OCI-LY3 (cell line): ENCODE data around the gene PDE4D.

Source experiments
- H2AFZ ChIP-seq: fragments of 200-600, 300-600 bp; shearing (Covaris generic); 2 replicates; pipeline ENCODE4 v1.6.0; 2014; ENCODE audit warnings: antibody characterized with exemption, low read depth, low read length
- H3K27ac ChIP-seq: fragments of 200-600, 300-600 bp; sonication (generic); 2 replicates; pipeline ENCODE4 v1.5.1; 2014; ENCODE audit warnings: mild to moderate bottlenecking, low read length, moderate library complexity, mixed read lengths
- H3K27me3 ChIP-seq: fragments of 200-600, 300-600 bp; sonication (generic); 2 replicates; pipeline ENCODE4 v1.6.1; 2014; ENCODE audit warnings: low read depth, low read length, mixed read lengths
- H3K36me3 ChIP-seq: fragments of 200-600, 300-600 bp; sonication (generic); replicated peaks from 2 replicates; pipeline ENCODE3; 2014; ENCODE audit warnings: low read depth, low read length, mixed read lengths
- H3K4me1 ChIP-seq: fragments of 300-600, 200-600 bp; sonication (generic); 2 replicates; pipeline ENCODE4 v1.6.1; 2014; ENCODE audit warnings: low read length, mixed read lengths
- H3K4me2 ChIP-seq: fragments of 200-600, 300-600 bp; sonication (generic); 2 replicates; pipeline ENCODE4 v1.6.1; 2014; ENCODE audit warnings: low read length, mixed read lengths
- H3K4me3 ChIP-seq: fragments of 300-600, 200-600 bp; sonication (generic); 2 replicates; pipeline ENCODE4 v1.5.1; 2014; ENCODE audit warnings: antibody characterized with exemption, mild to moderate bottlenecking, low read length, moderate library complexity
- H3K79me2 ChIP-seq: fragments of 300-600, 200-600 bp; shearing (Covaris generic); 2 replicates; pipeline ENCODE4 v1.6.1; 2014; ENCODE audit warnings: mild to moderate bottlenecking, low read length, mixed read lengths
- H3K9ac ChIP-seq: fragments of 300-600, 200-600 bp; shearing (Covaris generic); 2 replicates; pipeline ENCODE4 v1.6.0; 2014; ENCODE audit warnings: mild to moderate bottlenecking, low read length, moderate library complexity
- H3K9me3 ChIP-seq: fragments of 200-600, 300-600 bp; shearing (Covaris generic); 2 replicates; pipeline ENCODE4 v1.6.1; 2014; ENCODE audit warnings: low read length, mixed read lengths; ENCODE audit not compliant: insufficient read depth
- H4K20me1 ChIP-seq: fragments of 200-600, 300-600 bp; sonication (generic); 2 replicates; pipeline ENCODE4 v1.6.1; 2016; ENCODE audit warnings: low read length, mixed read lengths; ENCODE audit not compliant: insufficient read depth
- CTCF ChIP-seq: fragments of 200-600, 300-600 bp; sonication (generic); IDR thresholded peaks from 2 replicates; pipeline ENCODE4 v1.5.1; 2014; ENCODE audit warnings: antibody characterized with exemption, low read length, low read depth
- EZH2phosphoT487 ChIP-seq: fragments of 200-600 bp; shearing (Covaris generic); IDR thresholded peaks from 2 replicates; pipeline ENCODE4 v1.6.1; 2018; ENCODE audit warnings: antibody characterized with exemption, mixed run types, low read depth

PDE4D gene

GRCh38 chr5:59819806-59820205 is 73.7 kb downstream of the PDE4D start:
- Histone ChIP-seq H3K36me3 (no peaks in the 10 kb centered on the region), H3K27ac (no peak overlapping the region), H3K79me2 (no peaks in the 10 kb centered on the region), H2AFZ (no peak overlapping the region), H3K9ac (no peak overlapping the region), H3K27me3 (no peaks in the 10 kb centered on the region), H3K4me2 (no peak overlapping the region), H3K9me3 (no peaks in the 10 kb centered on the region), H3K4me3 (no peak overlapping the region), H3K4me1 (no peaks in the 10 kb centered on the region), H4K20me1 (no peaks in the 10 kb centered on the region)
- TF ChIP-seq CTCF (no peak), EZH2phosphoT487 (no peak)

GRCh38 chr5:59817536-59817935 is 76.0 kb downstream of the PDE4D start:
- no peak for TF ChIP-seq EZH2phosphoT487
- no peak for TF ChIP-seq CTCF
- H3K4me3 ChIP-seq: no peak overlapping the region
- H3K27ac ChIP-seq: no peak overlapping the region
- H3K27me3 ChIP-seq: no peaks in the 10 kb centered on the region
- no peaks in the 10 kb centered on the region for H3K9me3 ChIP-seq
- no peaks in the 10 kb centered on the region for H3K79me2 ChIP-seq
- no peak overlapping the region for H2AFZ ChIP-seq
- H3K4me1 ChIP-seq: no peaks in the 10 kb centered on the region
- H3K9ac ChIP-seq: no peak overlapping the region
- H3K36me3 ChIP-seq: no peaks in the 10 kb centered on the region
- H3K4me2 ChIP-seq: no peak overlapping the region
- H4K20me1 ChIP-seq: no peaks in the 10 kb centered on the region

GRCh38 chr5:59816654-59817300 is 76.7 kb downstream of the PDE4D start:
- H3K9ac ChIP-seq: no peak overlapping the region
- TF ChIP-seq CTCF: no peak
- TF ChIP-seq EZH2phosphoT487: no peak

GRCh38 chr5:59814537-59814872 is 79.0 kb downstream of the PDE4D start:
- Histone ChIP-seq H3K9ac (no peak overlapping the region), H3K79me2 (no peaks in the 10 kb centered on the region), H3K36me3 (no peaks in the 10 kb centered on the region), H3K27ac (no peak overlapping the region), H3K4me2 (no peak overlapping the region), H2AFZ (no peak overlapping the region), H3K4me3 (no peak overlapping the region), H4K20me1 (no peaks in the 10 kb centered on the region), H3K4me1 (0 out of 2 replicates have a peak, but pooled peaks cover 3% of the 10 kb centered on the region), H3K9me3 (no peaks in the 10 kb centered on the region), H3K27me3 (peaks cover 3% of the 10 kb centered on the region; the same call in 1 of the 2 replicates)
- TF ChIP-seq EZH2phosphoT487: no peak
- no peak for TF ChIP-seq CTCF

More at GRCh38 chr5:59816654-59817300, 76.7 kb downstream of the PDE4D start:
- Histone ChIP-seq H3K9me3 (no peaks in the 10 kb centered on the region), H3K36me3 (no peaks in the 10 kb centered on the region), H3K27ac (no peak overlapping the region), H3K4me1 (no peaks in the 10 kb centered on the region), H3K4me2 (no peak overlapping the region), H4K20me1 (no peaks in the 10 kb centered on the region), H3K4me3 (no peak overlapping the region), H2AFZ (no peak overlapping the region), H3K79me2 (no peaks in the 10 kb centered on the region), H3K27me3 (no peaks in the 10 kb centered on the region)
